Ascending aorta (tissue), 2 donors: Measurements from ENCODE around the gene IL10. TPM values are rescaled to one million over a fixed set of nuclear protein-coding genes. Genes with fewer than 3 reads are reported as not detected.

ENCODE experiments used
- DNase-seq, 2 donors: peaks; one replicate each; pipeline ENCODE4 v3.0.0-alpha.2; 2019; ENCODE audit warnings: low spot score in 2 of 2
- H3K27ac ChIP-seq, 2 donors: fragments of 200-600 bp; sonication (generic); one replicate each; pipeline ENCODE4 v1.5.1; 2016 to 2017; ENCODE audit warnings: mild to moderate bottlenecking in 1 of 2
- H3K27me3 ChIP-seq: fragments of 200-600 bp; sonication (generic); one replicate; pipeline ENCODE4 v1.5.1; 2017
- H3K36me3 ChIP-seq, 2 donors: fragments of 200-600 bp; sonication (generic); one replicate each; pipeline ENCODE4 v1.5.1; 2016
- H3K4me1 ChIP-seq, 2 donors: fragments of 200-600 bp; sonication (generic); one replicate each; pipeline ENCODE4 v1.5.1; 2016 to 2017; ENCODE audit warnings: mild to moderate bottlenecking in 1 of 2
- H3K4me3 ChIP-seq, 2 donors: fragments of 200-600 bp; sonication (generic); one replicate each; pipeline ENCODE4 v1.5.1; 2016 to 2017; ENCODE audit warnings: mild to moderate bottlenecking in 1 of 2
- H3K9me3 ChIP-seq, 2 donors: fragments of 200-600 bp; sonication (generic); one replicate each; pipeline ENCODE4 v1.5.1; 2016
- CTCF ChIP-seq, 3 experiments: fragments of 200-600 bp in 2 of 3; fragments of 450-650 bp in 1 of 3; sonication (generic) in 2 of 3; IDR thresholded peaks; one replicate each; pipeline ENCODE4 v1.5.1; 2016 to 2019; ENCODE audit warnings: antibody characterized with exemption in 3 of 3, mild to moderate bottlenecking in 1 of 3, moderate library complexity in 1 of 3
- intact Hi-C: fragments of 100-400 bp; cut with DNase I; formaldehyde crosslinking; loops from one replicate; pipeline ENCODE4 v1.15.1; 2023
- total RNA-seq: library from RNA; depleted of rRNA; stranded (reverse); fragments of >200 nt; gene quantifications from one replicate; pipeline ENCODE4 v1.1.0, GENCODE V29; 2016

IL10 gene
- total RNA-seq, 1 donor from 2014 or later = 1.6 TPM

GRCh38 chr1:206725109-206725963, 47.0 kb downstream of the IL10 start:
- Histone ChIP-seq H3K27me3 (no peaks in the 10 kb centered on the region), H3K4me3 (no peak overlapping the region), H3K27ac (peak overlapping the region; percentile 14 to 85), H3K36me3 (peaks cover 13 to 16% of the 10 kb centered on the region in 2 donors), H3K4me1 (peaks cover 20 to 47% of the 10 kb centered on the region in 2 donors), H3K9me3 (no peaks in the 10 kb centered on the region)
- intact Hi-C loops = loop anchor here (2.0 to 5.0 kb wide), 2 partner anchors 19 to 187 kb away; no protein-coding TSS in a partner anchor
- peak; percentile 26 to 43 (median 41) for TF ChIP-seq CTCF (IDR thresholded peaks at IDR 0.05)
- DNase-seq = peak in 1 of 2 donors; percentile 31

- Histone ChIP-seq H3K27ac (peak overlapping the region; percentile 84 to 85), H3K9me3 (no peaks in the 10 kb centered on the region), H3K36me3 (peaks cover 0 to 2% of the 10 kb centered on the region in 2 donors), H3K4me1 (peaks cover 20 to 47% of the 10 kb centered on the region in 2 donors), H3K27me3 (no peaks in the 10 kb centered on the region), H3K4me3 (peak overlapping the region; percentile 24 to 27)
- intact Hi-C loops = loop anchor here (1.0 to 5.0 kb wide), 5 partner anchors 17 to 222 kb away; partner anchors contain the start of genes DYRK3 and MAPKAPK2
- DNase-seq = peak in 1 of 2 donors; percentile 81
- TF ChIP-seq CTCF (IDR thresholded peaks at IDR 0.05) = peak in 2 of 3 experiments; percentile 5 to 11
Measured at GRCh38 chr1:206723805-206724472, 48.4 kb downstream of the IL10 start.

- Histone ChIP-seq H3K4me3 (peak overlapping the region in 1 of 2 donors; percentile 27), H3K27ac (peak overlapping the region; percentile 84 to 85), H3K36me3 (no peaks in the 10 kb centered on the region), H3K27me3 (no peaks in the 10 kb centered on the region), H3K4me1 (peaks cover 20 to 47% of the 10 kb centered on the region in 2 donors), H3K9me3 (no peaks in the 10 kb centered on the region)
- no peak for DNase-seq
- TF ChIP-seq CTCF (IDR thresholded peaks at IDR 0.05) = no peak
- intact Hi-C loops = loop anchor here (2.0 to 5.0 kb wide), 3 partner anchors 31 to 221 kb away; partner anchors contain the start of gene MAPKAPK2
Measured at GRCh38 chr1:206723462-206723804, 48.9 kb downstream of the IL10 start.

GRCh38 chr1:206722751-206723461, 49.4 kb downstream of the IL10 start:
- Histone ChIP-seq H3K36me3 (no peaks in the 10 kb centered on the region), H3K27ac (peak overlapping the region; percentile 84 to 85), H3K4me1 (peaks cover 17 to 43% of the 10 kb centered on the region in 2 donors), H3K4me3 (peak overlapping the region in 1 of 2 donors; percentile 27), H3K27me3 (no peaks in the 10 kb centered on the region), H3K9me3 (no peaks in the 10 kb centered on the region)
- DNase-seq = no peak
- intact Hi-C loops = loop anchor here (2.0 to 5.0 kb wide), 3 partner anchors 30 to 221 kb away; partner anchors contain the start of gene MAPKAPK2
- no peak for TF ChIP-seq CTCF (IDR thresholded peaks at IDR 0.05)

GRCh38 chr1:206721454-206721853, 50.8 kb downstream of the IL10 start:
- H3K4me1 ChIP-seq = peaks cover 13 to 39% of the 10 kb centered on the region in 2 donors
- intact Hi-C loops = loop anchor here (5.0 kb wide), 1 partner anchor 219 kb away; no protein-coding TSS in a partner anchor
- H3K27me3 ChIP-seq = no peaks in the 10 kb centered on the region
- H3K36me3 ChIP-seq = no peaks in the 10 kb centered on the region
- DNase-seq = no peak
- TF ChIP-seq CTCF (IDR thresholded peaks at IDR 0.05) = no peak
- H3K9me3 ChIP-seq = no peaks in the 10 kb centered on the region
- no peak overlapping the region for H3K4me3 ChIP-seq
- H3K27ac ChIP-seq = no peak overlapping the region
